ENCODE data around the gene GEMIN2.

Gene GEMIN2

DNA sequence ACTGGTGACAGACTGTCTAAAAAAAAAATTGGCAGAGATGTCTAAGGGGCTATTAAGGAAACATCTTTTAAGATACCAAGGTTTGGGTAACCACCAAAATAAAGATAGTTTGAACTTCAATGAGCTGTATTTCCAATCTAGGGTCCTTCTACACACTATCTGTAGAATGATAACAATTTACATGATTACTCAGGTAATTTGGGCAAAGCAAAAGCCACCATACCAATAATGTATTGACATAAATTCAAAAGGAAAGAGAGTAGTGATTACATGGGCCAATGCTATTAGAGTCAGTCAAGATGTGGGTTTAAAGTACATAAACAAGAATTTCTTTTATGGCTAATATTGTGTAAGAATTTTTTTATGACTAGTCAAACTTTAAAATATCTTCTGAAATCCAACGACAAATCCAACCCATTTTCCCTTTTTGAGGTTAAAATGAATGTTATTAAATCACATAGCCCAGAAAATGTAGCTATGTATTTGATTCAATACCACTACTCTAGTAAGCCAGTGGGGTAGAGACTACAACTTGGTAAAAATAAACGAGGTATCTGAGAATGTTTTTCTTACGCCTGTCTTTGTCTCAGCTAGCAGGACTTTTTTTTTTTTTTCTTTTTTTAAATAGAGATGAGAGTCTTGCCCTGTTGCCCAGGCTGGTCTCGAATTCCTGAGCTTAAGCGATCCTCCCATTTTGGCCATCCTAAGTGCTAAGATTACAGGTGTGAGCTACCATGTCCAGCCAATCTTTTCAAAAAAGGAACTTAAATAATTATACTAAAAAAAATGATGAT is 71.3 kb downstream of the GEMIN2 start:
- H3K36me3 ChIP-seq (ENCODE audit: insufficient read depth, insufficient read length, low read length), result peaks cover 40% of the 10 kb centered on the region

More for the DNA sequence above, 71.3 kb downstream of the GEMIN2 start:
- Histone ChIP-seq H3K4me3 (ENCODE audit: insufficient read length, low read depth) (no peak overlapping the region), H3K27me3 (ENCODE audit: insufficient read depth, insufficient read length) (no peaks in the 10 kb centered on the region), H3K4me1 (ENCODE audit: insufficient read depth, insufficient read length) (no peaks in the 10 kb centered on the region), H3K9ac (ENCODE audit: insufficient read length, low read depth) (no peak overlapping the region), H3K9me3 (ENCODE audit: insufficient read depth, low read length) (no peaks in the 10 kb centered on the region)
- no peak for TF ChIP-seq ZNF274 (IDR thresholded peaks at IDR 0.05; ENCODE audit: low read depth, low read length)
- TF ChIP-seq YY1 (IDR thresholded peaks at IDR 0.05; ENCODE audit: insufficient read depth, insufficient read length), result no peak
- TF ChIP-seq SUZ12 (IDR thresholded peaks at IDR 0.05; ENCODE audit: extremely low read depth, insufficient read depth, insufficient read length), result no peak
- DNase-seq (ENCODE audit: low read depth, low spot score), result no peak
